ENCODE results near the gene NEK10.

Gene NEK10

DNA sequence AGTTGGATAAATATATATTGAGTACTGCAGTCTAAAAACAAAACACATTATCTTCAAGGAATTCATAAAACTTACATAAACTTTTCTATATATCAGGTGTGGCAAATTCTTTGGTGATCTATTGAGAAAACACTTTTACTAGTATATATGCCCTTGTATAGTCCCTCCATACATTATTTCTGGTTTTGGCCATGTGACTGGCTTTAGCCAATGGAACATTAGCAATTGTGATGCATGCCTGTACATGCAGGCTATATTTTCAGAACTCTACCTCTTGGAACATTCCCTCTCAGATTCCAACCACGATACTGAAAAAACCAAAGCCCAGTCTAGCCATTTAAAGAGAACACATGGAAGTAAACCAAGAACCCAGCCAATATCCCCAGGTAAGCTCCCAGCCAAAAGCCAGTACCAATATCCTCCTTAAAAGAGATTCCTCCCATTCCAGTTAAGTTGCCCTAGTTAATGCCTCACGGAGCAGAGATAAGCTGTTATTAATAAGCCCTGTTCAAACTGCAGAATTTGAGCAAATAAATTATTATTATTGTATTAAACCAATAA is 152.8 kb downstream of the NEK10 start:
- no peak for DNase-seq
- Mint-ChIP-seq H3K36me3 (ENCODE audit: low read depth) (no peaks in the 10 kb centered on the region), H3K27ac (no peak overlapping the region), H3K27me3 (ENCODE audit: low read depth, poor library complexity) (peaks cover 10% of the 10 kb centered on the region), H3K4me1 (no peaks in the 10 kb centered on the region), H3K9me3 (peaks cover 3% of the 10 kb centered on the region), H3K4me3 (no peak overlapping the region)
- TF ChIP-seq, protein P1, sequence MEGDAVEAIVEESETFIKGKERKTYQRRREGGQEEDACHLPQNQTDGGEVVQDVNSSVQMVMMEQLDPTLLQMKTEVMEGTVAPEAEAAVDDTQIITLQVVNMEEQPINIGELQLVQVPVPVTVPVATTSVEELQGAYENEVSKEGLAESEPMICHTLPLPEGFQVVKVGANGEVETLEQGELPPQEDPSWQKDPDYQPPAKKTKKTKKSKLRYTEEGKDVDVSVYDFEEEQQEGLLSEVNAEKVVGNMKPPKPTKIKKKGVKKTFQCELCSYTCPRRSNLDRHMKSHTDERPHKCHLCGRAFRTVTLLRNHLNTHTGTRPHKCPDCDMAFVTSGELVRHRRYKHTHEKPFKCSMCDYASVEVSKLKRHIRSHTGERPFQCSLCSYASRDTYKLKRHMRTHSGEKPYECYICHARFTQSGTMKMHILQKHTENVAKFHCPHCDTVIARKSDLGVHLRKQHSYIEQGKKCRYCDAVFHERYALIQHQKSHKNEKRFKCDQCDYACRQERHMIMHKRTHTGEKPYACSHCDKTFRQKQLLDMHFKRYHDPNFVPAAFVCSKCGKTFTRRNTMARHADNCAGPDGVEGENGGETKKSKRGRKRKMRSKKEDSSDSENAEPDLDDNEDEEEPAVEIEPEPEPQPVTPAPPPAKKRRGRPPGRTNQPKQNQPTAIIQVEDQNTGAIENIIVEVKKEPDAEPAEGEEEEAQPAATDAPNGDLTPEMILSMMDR (IDR thresholded peaks at IDR 0.05) = no peak

DNA sequence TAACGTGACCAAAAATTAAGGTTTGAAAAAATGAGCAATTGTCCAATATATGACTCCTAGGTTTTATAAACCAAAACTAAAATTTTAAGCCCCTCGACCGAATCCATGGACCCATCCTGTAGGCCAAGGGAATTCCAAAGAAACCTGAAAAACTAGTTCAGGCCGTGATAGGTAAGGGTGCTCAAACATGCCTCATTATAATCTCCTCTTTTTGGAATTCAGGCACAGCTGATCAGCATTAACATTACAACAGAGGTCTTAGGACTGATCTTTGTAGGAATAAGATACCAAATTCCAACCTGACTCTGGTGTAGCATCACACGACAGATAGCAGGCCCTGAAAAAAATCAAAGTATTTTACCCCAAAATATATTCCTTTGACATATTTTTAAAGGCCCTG is 155.7 kb downstream of the NEK10 start:
- no peaks in the 10 kb centered on the region for H3K9me3 Mint-ChIP-seq
- TF ChIP-seq, protein P1 (IDR thresholded peaks at IDR 0.05) = no peak
- H3K27ac Mint-ChIP-seq = no peak overlapping the region
- DNase-seq = no peak
- H3K36me3 Mint-ChIP-seq (ENCODE audit: low read depth) = no peaks in the 10 kb centered on the region
- no peaks in the 10 kb centered on the region for H3K4me1 Mint-ChIP-seq
- H3K27me3 Mint-ChIP-seq (ENCODE audit: low read depth, poor library complexity) = peaks cover 10% of the 10 kb centered on the region
- H3K4me3 Mint-ChIP-seq = no peak overlapping the region

DNA sequence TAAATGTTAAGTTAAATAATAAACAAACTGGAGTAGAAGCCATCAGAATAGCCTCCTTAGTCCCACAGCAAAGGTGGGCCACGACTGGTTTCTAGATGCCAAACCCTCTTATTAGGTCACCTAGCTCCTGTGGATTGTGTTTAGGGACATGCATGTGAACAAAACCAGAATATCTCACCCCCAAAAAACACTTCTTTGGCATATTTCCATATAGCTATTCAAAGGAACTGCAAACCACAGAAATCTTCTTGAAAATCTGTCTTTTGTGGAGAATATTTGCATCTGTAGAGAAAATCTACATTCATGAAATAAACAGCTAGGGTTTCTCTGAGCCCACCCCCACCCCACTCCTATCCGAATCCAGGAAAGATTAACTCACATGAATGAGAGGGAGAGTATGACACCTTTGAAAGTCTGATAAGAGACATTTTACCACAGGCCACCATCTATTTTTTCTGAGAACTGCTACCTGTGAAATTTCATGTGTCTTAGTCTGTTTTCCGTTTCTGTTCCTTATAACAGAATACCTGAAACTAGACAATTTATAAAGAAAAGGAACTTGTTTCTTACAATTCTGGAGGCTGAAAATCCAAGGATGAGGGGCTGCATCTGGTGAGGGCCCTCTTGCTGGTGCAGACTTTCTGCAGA is 159.4 kb downstream of the NEK10 start:
- TF ChIP-seq, protein P1 (IDR thresholded peaks at IDR 0.05) = no peak
- Mint-ChIP-seq H3K36me3 (ENCODE audit: low read depth) (no peaks in the 10 kb centered on the region), H3K27ac (no peak overlapping the region), H3K9me3 (no peaks in the 10 kb centered on the region), H3K4me3 (no peak overlapping the region), H3K4me1 (no peaks in the 10 kb centered on the region), H3K27me3 (ENCODE audit: low read depth, poor library complexity) (peaks cover 7% of the 10 kb centered on the region)
- DNase-seq = no peak

DNA sequence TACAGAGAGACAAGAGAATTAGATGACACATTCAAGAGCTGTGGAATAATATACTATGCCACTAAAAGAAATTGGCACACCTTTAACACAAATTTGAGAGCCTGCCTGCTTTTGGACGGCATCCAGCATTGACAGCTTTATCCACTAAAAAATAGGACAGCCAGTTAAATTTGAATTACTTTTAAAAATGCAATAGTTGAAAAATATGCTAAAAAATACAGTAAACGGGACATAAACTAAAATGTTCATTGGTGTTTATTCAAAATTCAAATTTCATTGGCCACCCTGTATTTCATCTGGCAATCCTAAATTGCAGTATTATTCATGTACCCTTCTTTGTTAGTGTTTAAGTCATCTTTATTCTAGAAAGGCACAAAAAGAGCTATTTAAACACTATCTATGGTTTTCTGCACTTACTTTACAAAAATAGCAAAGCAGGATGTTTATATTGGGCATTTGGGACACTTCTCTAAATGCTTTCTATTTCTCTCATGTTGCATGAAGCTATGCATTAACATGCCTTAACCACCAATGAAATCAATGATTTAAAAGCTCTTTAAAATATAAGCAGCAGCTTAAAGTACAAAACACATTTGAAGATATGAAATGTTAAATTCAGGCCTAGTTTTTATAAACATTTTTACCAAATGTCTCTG is 160.1 kb downstream of the NEK10 start:
- no peaks in the 10 kb centered on the region for H3K36me3 Mint-ChIP-seq (ENCODE audit: low read depth)
- H3K9me3 Mint-ChIP-seq = no peaks in the 10 kb centered on the region
- no peak for DNase-seq
- TF ChIP-seq, protein P1 (IDR thresholded peaks at IDR 0.05) = no peak
- no peak overlapping the region for H3K4me3 Mint-ChIP-seq
- no peaks in the 10 kb centered on the region for H3K4me1 Mint-ChIP-seq
- no peak overlapping the region for H3K27ac Mint-ChIP-seq
- peaks cover under 1% of the 10 kb centered on the region for H3K27me3 Mint-ChIP-seq (ENCODE audit: low read depth, poor library complexity)

DNA sequence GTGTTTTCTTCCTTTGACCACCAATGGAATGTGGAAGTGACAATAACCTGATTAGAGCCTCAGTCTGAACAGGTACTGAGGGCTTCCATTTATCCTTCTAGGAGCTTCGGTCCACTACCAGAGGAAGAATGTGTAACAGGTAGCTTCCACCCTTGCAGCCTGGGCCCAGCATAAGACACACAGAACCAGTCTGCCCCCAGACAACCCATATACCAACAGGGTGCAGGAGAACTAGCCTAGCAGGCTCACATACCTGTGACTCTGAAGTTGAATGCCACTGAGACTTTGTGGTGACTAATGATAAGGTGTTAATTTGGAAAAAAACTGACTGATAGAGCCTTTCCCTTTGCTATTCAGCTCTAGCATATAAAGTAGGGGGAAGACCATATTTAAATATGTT is 166.2 kb downstream of the NEK10 start:
- Mint-ChIP-seq H3K27me3 (ENCODE audit: low read depth, poor library complexity) (no peaks in the 10 kb centered on the region), H3K27ac (no peak overlapping the region), H3K36me3 (ENCODE audit: low read depth) (no peaks in the 10 kb centered on the region), H3K4me1 (no peaks in the 10 kb centered on the region), H3K4me3 (no peak overlapping the region), H3K9me3 (peaks cover 11% of the 10 kb centered on the region)
- DNase-seq = no peak
- TF ChIP-seq, protein P1 (IDR thresholded peaks at IDR 0.05) = no peak
